T-cell (primary cell): ENCODE measurements around the gene TTC3. TPM values are rescaled to one million over a fixed set of nuclear protein-coding genes. Genes with fewer than 3 reads are reported as not detected.
"Not testable (repeated sequence)": the region's sequence is repeated elsewhere in the genome, so short reads cannot be mapped to it uniquely, and the experiment has no call there.

Experiments
- ATAC-seq, 4 experiments: fragments of 200-7000 bp in 3 of 4; fragments of 150-1000 bp in 1 of 4; cut with Tn5 transposase; replicated peaks in 1 of 4; 1 replicate in 3 of 4; 2 replicates in 1 of 4; pipeline ENCODE4 v1.10.0; 2021; ENCODE audit warnings: moderate library complexity in 3 of 4, mild to moderate bottlenecking in 2 of 4, moderate number of reproducible peaks in 1 of 4
- CTCF ChIA-PET, 2 donors: fragments of 300-600 bp; sonication (Branson Sonifier 250); formaldehyde crosslinking; loops; one replicate each; lab custom pipeline; 2022; ENCODE audit warnings: antibody characterized with exemption in 2 of 2; lab: Charles Lee
- POLR2A ChIA-PET, 2 donors: fragments of 300-600 bp; sonication (Branson Sonifier 250); formaldehyde crosslinking; loops; one replicate each; lab custom pipeline; 2022; ENCODE audit warnings: antibody characterized with exemption in 2 of 2; lab: Charles Lee
- DNase-seq, 35 experiments: peaks; one replicate each; pipeline versions ENCODE4 v3.0.0 to v3.0.0-alpha.2; 2013 to 2023
- H3K27ac ChIP-seq: one replicate; pipeline ENCODE4 v1.5.1; 2013; ENCODE audit warnings: low read length
- H3K27me3 ChIP-seq, 2 experiments: replicated peaks in 1 of 2; 1 replicate in 1 of 2; 2 replicates in 1 of 2; pipeline versions ENCODE4 v1.6.1 to v1.7.0; 2013; ENCODE audit warnings: low read length in 1 of 2, mixed read lengths in 1 of 2; ENCODE audit not compliant: control insufficient read depth in 2 of 2, insufficient read depth in 2 of 2; ENCODE audit errors: extremely low read depth in 1 of 2
- H3K36me3 ChIP-seq, 2 donors: 1 replicate in 1 of 2; 2 replicates in 1 of 2; pipeline versions ENCODE4 v1.6.1 to v1.7.0; 2013; ENCODE audit warnings: low read length in 1 of 2; ENCODE audit not compliant: control insufficient read depth in 2 of 2, insufficient read depth in 1 of 2; ENCODE audit errors: extremely low read depth in 1 of 2
- H3K4me1 ChIP-seq, 2 experiments: 1 replicate in 1 of 2; 2 replicates in 1 of 2; pipeline versions ENCODE4 v1.6.1 to v1.7.0; 2013; ENCODE audit warnings: low read length in 2 of 2, mixed read lengths in 1 of 2; ENCODE audit not compliant: insufficient read depth in 2 of 2, control insufficient read depth in 1 of 2; ENCODE audit errors: extremely low read depth in 1 of 2
- H3K4me3 ChIP-seq, 2 donors: 1 replicate in 1 of 2; 2 replicates in 1 of 2; pipeline versions ENCODE4 v1.5.1 to v1.7.0; 2013; ENCODE audit warnings: mild to moderate bottlenecking in 2 of 2, low read length in 1 of 2, moderate library complexity in 1 of 2; ENCODE audit not compliant: control insufficient read depth in 1 of 2; ENCODE audit errors: extremely low read depth in 1 of 2
- H3K9me3 ChIP-seq: 2 replicates; pipeline ENCODE4 v1.7.0; 2013
- H3K27ac Mint-ChIP-seq, 2 donors: one replicate each; pipeline ENCODE4 v1.8.0; 2020 to 2021; ENCODE audit warnings: mild to moderate bottlenecking in 2 of 2, mixed read lengths in 2 of 2
- H3K27me3 Mint-ChIP-seq, 2 donors: one replicate each; pipeline ENCODE4 v1.8.0; 2021 to 2022; ENCODE audit warnings: mixed read lengths in 2 of 2
- H3K36me3 Mint-ChIP-seq: one replicate; pipeline ENCODE4 v1.8.0; 2021; ENCODE audit warnings: mixed read lengths
- H3K4me1 Mint-ChIP-seq, 3 donors: one replicate each; pipeline ENCODE4 v1.8.0; 2020 to 2022; ENCODE audit warnings: mixed read lengths in 3 of 3, mild to moderate bottlenecking in 1 of 3
- H3K4me3 Mint-ChIP-seq, 3 donors: one replicate each; pipeline ENCODE4 v1.8.0; 2020 to 2022; ENCODE audit warnings: mild to moderate bottlenecking in 3 of 3, mixed read lengths in 3 of 3, moderate library complexity in 3 of 3
- H3K9me3 Mint-ChIP-seq, 3 donors: one replicate each; pipeline ENCODE4 v1.8.0; 2020 to 2022; ENCODE audit warnings: mixed read lengths in 3 of 3
- WGBS: methylation state at CpG from one replicate; pipeline ENCODE4 v1.1.5; 2013; ENCODE audit warnings: missing lambda C conversion rate; ENCODE audit not compliant: insufficient coverage; 5-methylcytosine and 5-hydroxymethylcytosine counted together
- total RNA-seq, 35 experiments: library from RNA in 6 of 35; stranded (reverse) in 6 of 35; fragments of 120-200 nt in 1 of 35; gene quantifications; one replicate each; pipeline versions ENCODE4 v1.2.1 to v1.2.4 and lab custom pipeline; 2013 to 2026

The TTC3 gene
- total RNA-seq, 5 donors from 2014 or later (not counting 1 experiment from before 2014, with no cell fraction given): 125 to 153 (median 139) TPM

DNA sequence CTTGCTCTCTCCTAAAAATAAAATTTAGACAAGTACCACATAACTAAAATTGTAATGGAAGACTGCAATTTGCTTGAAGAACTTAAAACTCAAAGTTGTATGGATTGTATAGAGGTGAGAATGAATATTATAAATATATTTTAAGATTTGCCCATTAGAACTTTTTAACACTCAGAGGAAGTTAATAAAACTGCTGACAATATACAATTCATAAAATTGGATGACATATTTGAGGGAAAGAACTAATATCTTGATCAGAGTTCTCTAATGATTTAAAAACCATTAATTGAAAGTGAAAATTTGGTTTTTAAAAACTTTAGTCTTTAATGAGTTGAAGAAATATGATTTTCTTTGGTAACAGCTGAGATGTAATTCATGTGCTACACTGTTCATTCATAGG is 20.9 kb downstream of the TTC3 start:
- H3K36me3 ChIP-seq: peaks cover 0 to 40% of the 10 kb centered on the region in 2 donors
- no peak overlapping the region for H3K4me3 Mint-ChIP-seq
- peaks cover 55% of the 10 kb centered on the region for H3K36me3 Mint-ChIP-seq
- H3K27ac ChIP-seq: no peak overlapping the region
- no peaks in the 10 kb centered on the region for H3K4me1 ChIP-seq
- no peak for ATAC-seq
- no peak overlapping the region for H3K27ac Mint-ChIP-seq
- no peaks in the 10 kb centered on the region for H3K9me3 Mint-ChIP-seq
- H3K4me1 Mint-ChIP-seq: peaks cover 0 to 5% (median 4%) of the 10 kb centered on the region in 3 donors
- ChIA-PET POLR2A (no interaction called here), CTCF (no interaction called here)
- no peaks in the 10 kb centered on the region for H3K27me3 ChIP-seq
- no peak for DNase-seq
- H3K4me3 ChIP-seq: no peak overlapping the region
- no peaks in the 10 kb centered on the region for H3K9me3 ChIP-seq
- H3K27me3 Mint-ChIP-seq: no peaks in the 10 kb centered on the region

- Mint-ChIP-seq H3K36me3 (peaks cover 62% of the 10 kb centered on the region), H3K27ac (no peak overlapping the region), H3K27me3 (no peaks in the 10 kb centered on the region), H3K4me3 (no peak overlapping the region), H3K4me1 (peaks cover 0 to 4% (median under 1%) of the 10 kb centered on the region in 3 donors), H3K9me3 (no peaks in the 10 kb centered on the region)
- ChIA-PET CTCF (no interaction called here), POLR2A (interaction anchor here in 1 of 2 donors (0.5 kb wide), 1 partner anchor 713 kb away, joined by 3 read pairs; no protein-coding TSS in a partner anchor)
- no peaks in the 10 kb centered on the region for H3K27me3 ChIP-seq
- no peak for ATAC-seq
- no peak overlapping the region for H3K4me3 ChIP-seq
- no peaks in the 10 kb centered on the region for H3K4me1 ChIP-seq
- H3K9me3 ChIP-seq: no peaks in the 10 kb centered on the region
- no peak overlapping the region for H3K27ac ChIP-seq
- DNase-seq: no peak
- H3K36me3 ChIP-seq: peaks cover 0 to 43% of the 10 kb centered on the region in 2 donors
- WGBS: 90% methylated on average over 2 of the region's 4 CpGs
Observed at GRCh38 chr21:37095821-37096220, 22.8 kb downstream of the TTC3 start.

DNA sequence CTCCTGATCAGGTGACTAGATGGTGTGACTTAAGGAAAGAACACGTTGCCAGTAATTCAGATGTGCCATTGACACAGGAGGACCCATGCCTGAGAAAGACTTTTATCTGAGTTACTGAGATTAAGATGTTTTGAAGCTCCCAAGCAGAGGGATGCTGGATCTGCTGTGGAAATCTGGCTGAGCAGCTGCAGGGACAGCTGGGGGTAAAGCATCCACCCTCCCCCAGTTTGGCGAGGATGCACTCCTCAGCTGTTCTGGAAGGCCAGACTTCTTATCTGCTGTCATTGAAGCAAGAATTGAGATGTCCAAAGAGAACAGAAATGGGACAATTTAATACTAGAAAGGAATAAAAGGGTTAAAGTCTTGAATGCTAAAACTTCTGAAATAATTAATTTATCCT is 25.7 kb downstream of the TTC3 start:
- Mint-ChIP-seq H3K4me1 (peaks cover 0 to 7% (median 2%) of the 10 kb centered on the region in 3 donors), H3K27me3 (no peaks in the 10 kb centered on the region), H3K4me3 (no peak overlapping the region), H3K27ac (no peak overlapping the region), H3K9me3 (peaks cover 0 to 3% (median 0%) of the 10 kb centered on the region in 3 donors), H3K36me3 (peaks cover 56% of the 10 kb centered on the region)
- CTCF ChIA-PET: no interaction called here
- ATAC-seq: no peak
- Histone ChIP-seq H3K4me1 (no peaks in the 10 kb centered on the region), H3K27ac (no peak overlapping the region), H3K36me3 (peaks cover 0 to 40% of the 10 kb centered on the region in 2 donors), H3K4me3 (no peak overlapping the region), H3K9me3 (no peaks in the 10 kb centered on the region), H3K27me3 (no peaks in the 10 kb centered on the region)
- WGBS: 100% methylated on average over 1 of the region's 2 CpGs
- DNase-seq: no peak
- POLR2A ChIA-PET: no interaction called here

DNA sequence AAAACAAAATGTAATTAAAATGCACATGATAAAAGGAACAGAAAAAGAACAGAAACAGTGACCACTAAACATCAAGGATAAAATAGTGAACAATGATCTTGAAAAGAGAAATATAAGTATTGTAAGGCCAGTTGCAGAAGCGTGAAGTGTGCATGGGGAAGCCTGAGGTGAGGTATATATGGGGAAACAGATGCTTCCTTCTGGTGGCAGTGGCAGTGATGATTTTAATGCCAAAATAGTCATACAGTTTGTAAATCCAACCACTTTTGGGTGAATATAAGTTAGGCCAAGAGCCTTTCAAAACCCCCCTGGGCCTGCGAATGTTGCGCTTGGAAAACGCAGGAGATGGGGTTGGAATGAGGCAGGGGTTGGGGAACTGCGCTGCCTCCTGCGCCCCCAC is 27.3 kb downstream of the TTC3 start:
- Mint-ChIP-seq H3K27me3 (no peaks in the 10 kb centered on the region), H3K4me3 (no peak overlapping the region), H3K27ac (no peak overlapping the region), H3K4me1 (peaks cover 2 to 12% (median 4%) of the 10 kb centered on the region in 3 donors), H3K9me3 (peaks cover 0 to 5% (median 0%) of the 10 kb centered on the region in 3 donors), H3K36me3 (peaks cover 52% of the 10 kb centered on the region)
- WGBS: 100% methylated on average over 2 of the region's 6 CpGs
- H3K4me1 ChIP-seq: no peaks in the 10 kb centered on the region
- no peak overlapping the region for H3K27ac ChIP-seq
- POLR2A ChIA-PET: no interaction called here
- H3K36me3 ChIP-seq: peaks cover 0 to 36% of the 10 kb centered on the region in 2 donors
- H3K4me3 ChIP-seq: no peak overlapping the region
- CTCF ChIA-PET: no interaction called here
- no peak for ATAC-seq
- H3K9me3 ChIP-seq: no peaks in the 10 kb centered on the region
- DNase-seq: no peak
- H3K27me3 ChIP-seq: no peaks in the 10 kb centered on the region

DNA sequence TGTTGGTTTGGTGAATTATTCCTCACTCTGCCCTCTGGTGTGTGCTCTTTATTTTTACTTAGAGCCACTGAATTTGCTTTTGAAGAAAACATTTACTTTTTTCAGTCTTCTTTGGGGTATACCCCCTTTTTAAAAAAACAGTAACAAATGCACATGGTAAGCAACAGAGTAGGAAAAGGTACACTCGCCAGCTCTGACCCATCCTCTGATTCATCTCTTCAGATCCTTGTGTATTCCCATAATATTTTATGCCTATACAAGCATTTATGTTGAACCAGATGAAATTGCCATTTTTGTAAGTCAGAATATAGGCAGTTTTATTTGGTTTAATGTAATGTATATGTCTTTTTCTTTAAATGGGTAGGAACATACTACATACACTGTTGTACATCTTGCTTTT is 28.3 kb downstream of the TTC3 start:
- Mint-ChIP-seq H3K36me3 (peaks cover 49% of the 10 kb centered on the region), H3K9me3 (peaks cover 0 to 5% (median 0%) of the 10 kb centered on the region in 3 donors), H3K27ac (no peak overlapping the region), H3K4me1 (peaks cover 2 to 13% (median 4%) of the 10 kb centered on the region in 3 donors), H3K27me3 (no peaks in the 10 kb centered on the region), H3K4me3 (no peak overlapping the region)
- Histone ChIP-seq H3K4me3 (no peak overlapping the region), H3K9me3 (no peaks in the 10 kb centered on the region), H3K36me3 (peaks cover 0 to 26% of the 10 kb centered on the region in 2 donors), H3K27ac (no peak overlapping the region), H3K4me1 (no peaks in the 10 kb centered on the region), H3K27me3 (no peaks in the 10 kb centered on the region)
- ATAC-seq (no peak), DNase-seq (no peak)
- ChIA-PET CTCF (no interaction called here), POLR2A (no interaction called here)
- no CpG with 5 or more reads among the region's 1 CpG for WGBS

- H3K4me3 ChIP-seq, H3K9me3 ChIP-seq, H3K27me3 ChIP-seq, H3K27ac Mint-ChIP-seq, H3K4me1 ChIP-seq, H3K27ac ChIP-seq, ATAC-seq, H3K27me3 Mint-ChIP-seq, H3K9me3 Mint-ChIP-seq, POLR2A ChIA-PET, DNase-seq, CTCF ChIA-PET, H3K4me3 Mint-ChIP-seq: not testable (repeated sequence)
- H3K4me1 Mint-ChIP-seq: peaks cover 2 to 26% (median 6%) of the 10 kb centered on the region in 3 donors
- peaks cover 0 to 17% of the 10 kb centered on the region in 2 donors for H3K36me3 ChIP-seq
- 100% methylated on average over 1 of the region's 3 CpGs for WGBS
- peaks cover 47% of the 10 kb centered on the region for H3K36me3 Mint-ChIP-seq
Observed at GRCh38 chr21:37102746-37103145, 29.7 kb downstream of the TTC3 start.

- no peaks in the 10 kb centered on the region for H3K27me3 Mint-ChIP-seq
- Histone ChIP-seq H3K27ac (no peak overlapping the region), H3K4me3 (no peak overlapping the region), H3K4me1 (no peaks in the 10 kb centered on the region), H3K36me3 (peaks cover 4 to 6% of the 10 kb centered on the region in 2 donors), H3K9me3 (peaks cover 3% of the 10 kb centered on the region), H3K27me3 (no peaks in the 10 kb centered on the region)
- peaks cover 2 to 22% (median 6%) of the 10 kb centered on the region in 3 donors for H3K4me1 Mint-ChIP-seq
- DNase-seq: no peak
- no peak overlapping the region for H3K4me3 Mint-ChIP-seq
- peaks cover 34% of the 10 kb centered on the region for H3K36me3 Mint-ChIP-seq
- CTCF ChIA-PET: no interaction called here
- H3K27ac Mint-ChIP-seq: no peak overlapping the region
- WGBS: 90% methylated on average over 1 of the region's 2 CpGs
- POLR2A ChIA-PET: no interaction called here
- ATAC-seq: no peak
- peaks cover 0 to 15% (median 4%) of the 10 kb centered on the region in 3 donors for H3K9me3 Mint-ChIP-seq
Observed at GRCh38 chr21:37106998-37107397, 33.9 kb downstream of the TTC3 start.
